Measurements from ENCODE around the gene YIPF4.
"Not testable (repeated sequence)": the region's sequence is repeated elsewhere in the genome, so short reads cannot be mapped to it uniquely, and the experiment has no call there.

The YIPF4 gene

DNA sequence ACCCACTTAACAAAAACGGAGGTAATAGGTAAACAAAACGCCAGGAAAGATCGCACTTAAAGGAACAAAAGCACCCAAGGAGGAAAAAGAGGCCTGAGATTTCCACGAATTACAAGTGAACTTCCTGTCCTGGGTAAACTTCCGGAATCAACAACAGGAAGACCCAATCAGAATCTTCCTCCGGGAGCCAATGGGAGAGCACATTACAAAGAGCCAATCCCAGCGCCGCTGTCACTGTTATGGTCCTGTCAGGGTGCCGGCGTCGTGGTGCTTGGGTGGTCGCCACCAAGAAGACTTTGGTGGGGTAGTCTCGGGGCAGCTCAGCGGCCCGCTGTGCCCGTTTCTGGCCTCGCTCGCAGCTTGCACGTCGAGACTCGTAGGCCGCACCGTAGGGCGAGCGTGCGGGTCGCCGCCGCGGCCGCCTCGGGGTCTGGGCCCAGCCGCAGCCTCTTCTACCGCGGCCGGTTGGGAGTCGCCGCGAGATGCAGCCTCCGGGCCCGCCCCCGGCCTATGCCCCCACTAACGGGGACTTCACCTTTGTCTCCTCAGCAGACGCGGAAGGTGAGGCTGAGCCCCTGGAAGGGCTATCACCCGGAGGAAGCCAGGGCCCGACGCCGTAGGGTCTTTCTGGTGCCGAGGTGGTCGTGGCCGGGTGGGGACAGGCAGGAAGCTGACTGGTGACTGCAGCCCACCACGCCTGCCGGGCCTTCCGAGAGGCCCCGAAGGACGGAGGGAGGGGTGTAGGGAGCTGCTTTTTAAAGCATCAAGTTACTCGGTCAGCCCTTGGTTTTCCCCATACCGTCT lies at the start of gene YIPF4:
TSS of gene YIPF4 (plus strand) at position 231 of the 804 bp plus-strand sequence. CDS start at position 483, 252 bp downstream.
- peak; percentile 75 for DNase-seq

DNA sequence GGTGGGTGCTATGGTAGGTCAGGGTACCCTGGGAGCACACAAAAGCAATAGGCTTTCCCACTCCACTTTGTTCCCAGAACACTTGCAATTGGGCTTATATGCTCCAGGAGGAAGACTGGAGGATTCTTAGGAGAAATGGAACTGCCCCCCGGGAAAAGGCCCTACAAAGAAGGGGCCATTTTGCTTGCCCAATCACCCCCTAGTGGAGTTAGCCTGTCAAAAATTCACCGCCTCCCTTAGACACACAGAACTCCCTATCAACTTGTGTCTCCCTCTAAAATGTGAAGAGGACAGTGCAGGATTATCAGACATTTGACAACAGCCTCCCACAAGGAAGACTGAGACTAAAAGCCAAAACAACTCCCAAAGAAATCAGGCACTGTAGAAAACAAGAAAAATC lies 49.5 kb upstream of the YIPF4 start:
- DNase-seq = no peak

DNA sequence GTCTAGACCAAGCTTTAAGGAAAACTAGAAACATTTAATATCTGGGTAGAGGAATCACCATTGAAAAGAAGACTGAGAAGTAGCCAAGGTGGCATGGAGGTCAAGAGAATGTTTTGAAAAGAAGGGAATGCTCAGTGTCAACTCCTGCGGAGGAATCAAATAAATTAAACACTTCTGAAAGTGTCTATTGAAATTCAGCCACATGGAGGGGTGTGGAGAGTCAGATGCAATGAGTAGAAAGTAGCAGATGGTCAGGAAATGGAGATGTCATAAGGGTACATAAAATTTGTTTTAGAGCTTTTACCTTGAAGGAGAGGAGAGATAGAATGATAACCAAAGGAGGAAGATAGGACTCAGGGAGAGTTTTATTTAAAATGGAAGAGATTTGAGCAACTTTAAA lies 48.1 kb upstream of the YIPF4 start:
- DNase-seq = no peak

DNA sequence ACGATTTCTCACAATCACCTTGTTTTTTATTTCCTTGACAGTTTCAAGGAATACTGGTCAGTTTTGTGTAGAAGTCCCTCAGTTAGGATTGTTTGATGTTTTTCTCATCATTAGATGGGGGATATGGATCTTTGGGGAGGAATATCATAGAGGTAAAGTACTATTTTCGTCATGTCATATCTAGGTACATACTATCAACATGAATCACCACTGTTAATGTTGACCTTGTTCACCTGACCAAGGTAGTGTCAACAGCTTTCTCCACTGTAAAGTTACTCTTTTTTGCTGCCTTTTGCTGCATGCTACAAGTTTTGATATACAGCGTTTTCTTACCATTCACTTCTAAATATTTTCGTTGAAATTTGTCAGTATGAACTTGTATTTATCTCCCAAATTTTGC lies 45.7 kb upstream of the YIPF4 start:
- no peak for DNase-seq

DNA sequence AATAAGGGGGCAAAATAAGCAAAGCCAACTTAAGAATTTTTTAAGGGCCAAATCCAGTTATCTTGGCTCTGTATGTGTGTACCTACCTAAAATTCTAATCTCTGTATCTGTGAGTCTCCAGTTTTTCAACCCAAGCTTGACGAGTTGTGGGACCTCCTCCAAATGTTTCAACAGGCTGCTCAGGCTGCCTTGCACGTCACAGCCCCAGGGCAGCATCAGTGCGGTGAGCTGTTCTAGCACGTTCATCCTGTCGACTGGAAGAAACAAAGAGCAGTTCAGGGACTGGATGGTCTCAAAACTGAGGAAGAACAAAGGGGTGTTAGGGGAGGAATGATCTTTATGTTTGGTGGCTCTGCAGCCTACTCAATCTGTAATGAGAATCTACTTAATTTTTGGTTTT lies 42.4 kb upstream of the YIPF4 start:
- no peak for DNase-seq

DNA sequence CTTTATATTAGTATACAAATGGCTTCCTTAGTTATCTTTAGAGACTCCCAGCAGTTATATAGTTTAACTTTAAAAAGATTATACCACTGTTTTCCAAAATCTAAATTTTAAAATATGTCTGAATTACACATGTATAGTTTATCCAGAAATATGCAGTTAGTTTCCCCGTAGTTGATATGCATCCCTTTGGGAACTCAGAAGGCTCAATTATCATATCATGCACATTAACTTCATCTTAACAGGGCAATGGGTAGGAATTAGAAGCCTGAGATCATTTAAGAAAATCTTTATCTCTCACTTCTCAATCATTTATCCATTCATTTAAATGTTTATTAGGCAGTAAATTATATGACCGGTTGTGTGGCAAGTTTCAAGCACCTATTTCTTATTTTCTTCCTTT lies 40.2 kb upstream of the YIPF4 start:
- DNase-seq = no peak

DNA sequence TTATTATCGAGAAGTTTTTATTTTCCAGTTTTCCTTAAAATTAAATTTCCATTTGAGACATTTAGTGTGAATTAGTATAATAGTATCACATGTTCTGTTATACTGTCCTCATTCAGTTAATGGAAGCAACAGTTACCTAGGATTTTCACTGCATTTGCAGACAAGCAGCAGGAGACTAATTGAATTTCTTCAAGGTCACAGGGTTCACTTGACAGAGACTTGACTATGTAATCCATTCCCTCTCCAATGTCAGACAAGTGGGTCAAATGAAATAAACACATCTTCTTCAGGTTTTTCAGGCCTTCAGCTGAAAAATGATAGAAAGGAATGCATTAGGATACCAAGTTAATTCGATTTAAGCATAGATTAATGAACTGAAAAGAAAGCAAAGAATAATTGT lies 39.7 kb upstream of the YIPF4 start:
- DNase-seq = no peak

DNA sequence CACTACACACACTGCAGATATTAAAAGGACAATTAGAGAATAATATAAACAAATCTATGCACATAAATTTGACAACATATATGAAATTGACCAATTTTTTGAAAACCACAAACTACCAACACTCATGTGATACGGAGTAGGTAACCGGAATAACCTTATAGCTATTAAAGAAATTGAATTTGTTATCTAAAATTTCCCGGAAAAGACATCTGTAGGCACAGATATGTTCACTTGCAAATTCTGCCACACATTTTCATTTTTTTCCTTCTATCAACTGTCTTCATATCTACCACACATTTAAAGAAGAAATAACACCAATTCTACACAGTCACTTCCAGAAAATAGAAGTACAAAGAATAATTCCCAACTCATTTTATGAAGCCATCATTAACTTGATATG lies 35.4 kb upstream of the YIPF4 start:
- DNase-seq = no peak

DNA sequence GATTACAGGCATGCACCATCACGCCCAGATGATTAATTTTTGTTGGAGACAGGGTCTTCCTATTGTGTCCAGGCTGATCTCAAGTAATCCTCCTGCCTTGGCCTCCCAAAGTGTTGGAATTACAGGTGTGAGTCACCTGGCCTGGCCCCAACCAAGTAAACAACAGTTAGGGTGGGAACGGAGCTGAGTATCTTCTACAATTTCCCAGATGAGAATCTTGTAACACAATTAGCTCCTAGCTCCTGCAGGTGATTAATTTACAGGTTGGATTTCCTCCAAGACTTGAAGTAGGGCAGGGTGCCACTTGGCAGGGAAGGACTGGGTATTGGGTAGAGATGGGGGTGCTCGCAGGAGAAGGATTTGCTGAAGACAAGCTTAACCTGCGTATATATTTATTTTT lies 30.8 kb upstream of the YIPF4 start:
- no peak for DNase-seq

DNA sequence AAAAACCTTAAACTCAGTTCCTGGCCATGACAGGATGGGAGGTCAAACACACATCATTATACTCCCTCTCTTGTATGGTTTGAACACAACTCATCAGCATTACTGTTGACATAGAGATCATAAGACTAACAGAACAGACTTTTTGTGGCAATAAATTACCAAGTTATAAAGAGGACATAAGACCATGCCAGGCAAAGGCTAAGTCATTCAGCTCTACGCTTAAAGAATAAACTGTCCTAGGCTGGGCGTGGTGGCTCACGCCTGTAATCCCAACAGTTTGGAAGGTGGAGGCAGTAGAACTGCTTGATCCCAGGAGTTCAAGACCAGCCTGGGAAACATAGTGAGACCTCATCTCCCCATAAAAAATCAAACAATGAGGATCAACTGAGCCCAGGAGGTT lies 29.4 kb upstream of the YIPF4 start:
- DNase-seq = no peak

DNA sequence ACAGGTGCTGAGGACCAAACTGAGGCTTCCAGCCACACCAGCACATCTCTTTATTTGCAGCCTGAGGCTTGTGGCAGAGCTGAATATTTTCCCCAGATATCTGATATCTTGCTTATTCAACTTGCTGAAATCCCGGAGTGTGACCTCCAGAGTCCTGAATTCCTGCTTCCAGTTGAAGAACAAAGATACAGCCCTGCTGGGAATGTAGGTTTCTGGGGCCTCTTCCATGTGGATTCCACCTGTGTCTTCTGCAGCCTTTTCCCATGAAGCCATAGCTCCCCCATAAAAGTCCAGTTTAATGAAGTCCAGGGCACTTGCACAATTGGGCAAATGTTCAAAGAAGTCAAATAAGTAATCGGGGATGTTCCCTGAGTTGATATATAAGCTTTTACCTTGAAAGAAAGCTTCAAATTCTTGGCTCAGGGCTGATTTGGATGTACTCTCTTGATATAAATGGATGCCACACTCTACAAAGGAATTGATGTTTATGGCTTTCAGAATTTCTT lies 27.9 kb upstream of the YIPF4 start:
- DNase-seq = no peak

DNA sequence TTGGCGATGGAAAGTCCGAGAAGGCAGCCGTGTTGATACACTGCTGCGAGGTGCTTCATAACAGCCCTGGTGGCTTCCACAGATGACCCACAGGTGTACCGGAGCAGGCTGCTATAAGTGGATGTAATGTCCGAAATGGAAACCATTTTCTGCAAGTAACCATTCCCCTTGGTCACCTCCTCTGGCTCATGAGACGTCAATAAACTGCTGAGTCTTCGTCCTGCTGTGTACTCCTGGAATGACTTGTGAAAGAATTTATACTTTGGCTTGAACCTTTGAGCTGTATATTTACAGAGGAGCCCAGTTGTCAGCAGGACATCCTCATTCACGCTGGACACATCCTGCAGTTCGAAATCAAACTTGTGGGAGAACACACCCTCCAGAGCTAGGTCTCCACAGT lies 27.4 kb upstream of the YIPF4 start:
- no peak for DNase-seq

DNA sequence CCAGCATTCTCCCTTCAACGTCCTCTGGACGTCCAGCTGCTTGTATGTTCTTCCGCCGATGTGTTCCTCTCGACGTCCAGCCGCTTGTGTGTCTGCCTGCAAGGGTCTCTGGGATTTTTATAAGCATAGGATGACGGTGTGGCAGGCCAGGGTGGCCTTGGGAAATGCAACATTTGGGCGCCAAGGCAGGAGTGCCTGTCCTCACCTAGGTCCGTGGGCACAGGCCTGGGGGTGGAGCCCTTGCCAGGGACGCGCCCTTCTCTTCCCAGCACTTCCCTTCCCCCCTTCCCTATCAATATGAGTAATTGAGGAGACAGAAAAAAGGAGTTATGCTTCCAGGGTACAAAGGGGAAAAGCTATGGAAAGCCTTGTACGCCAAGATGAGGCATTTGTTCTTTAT lies 19.5 kb upstream of the YIPF4 start:
- no peak for DNase-seq

DNA sequence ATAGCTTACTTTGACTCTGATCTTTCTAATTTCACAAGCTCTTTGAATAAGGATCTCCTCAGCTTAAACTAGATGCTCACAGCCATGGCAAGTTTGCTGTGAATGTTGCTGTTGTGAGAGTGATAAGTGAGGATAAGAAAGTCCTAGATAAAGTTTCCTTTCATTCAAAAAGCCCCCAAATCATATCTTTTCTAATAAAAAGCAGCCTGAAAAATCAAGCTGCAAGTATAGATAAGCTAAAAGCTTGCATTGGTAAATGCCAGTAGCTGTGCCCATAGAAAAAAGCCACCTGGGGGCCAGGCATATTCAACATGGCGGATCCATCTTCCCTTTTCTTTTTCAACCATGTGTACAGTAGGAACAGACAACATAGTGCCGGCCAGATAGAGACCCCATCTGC lies 17.3 kb upstream of the YIPF4 start:
- no peak for DNase-seq

DNA sequence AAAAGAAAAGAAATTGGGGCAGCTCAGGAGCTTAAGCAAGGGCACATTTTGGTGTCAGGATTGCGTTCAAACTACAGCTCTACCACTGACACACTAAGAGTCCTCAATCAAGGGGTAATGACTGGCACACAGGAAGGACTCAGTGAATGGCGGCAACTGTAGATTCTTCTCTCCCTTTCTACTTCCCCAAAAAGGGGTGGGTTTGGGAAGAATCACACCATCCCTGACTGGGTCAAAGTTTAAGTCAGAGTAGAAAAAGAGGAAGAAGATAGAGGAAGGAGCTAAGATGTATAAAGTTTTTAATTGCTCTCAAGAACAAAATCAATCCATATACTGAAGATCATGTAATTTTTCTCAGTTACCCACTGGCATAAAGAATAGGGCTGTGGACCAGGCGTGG lies 15.6 kb upstream of the YIPF4 start:
- DNase-seq = no peak

DNA sequence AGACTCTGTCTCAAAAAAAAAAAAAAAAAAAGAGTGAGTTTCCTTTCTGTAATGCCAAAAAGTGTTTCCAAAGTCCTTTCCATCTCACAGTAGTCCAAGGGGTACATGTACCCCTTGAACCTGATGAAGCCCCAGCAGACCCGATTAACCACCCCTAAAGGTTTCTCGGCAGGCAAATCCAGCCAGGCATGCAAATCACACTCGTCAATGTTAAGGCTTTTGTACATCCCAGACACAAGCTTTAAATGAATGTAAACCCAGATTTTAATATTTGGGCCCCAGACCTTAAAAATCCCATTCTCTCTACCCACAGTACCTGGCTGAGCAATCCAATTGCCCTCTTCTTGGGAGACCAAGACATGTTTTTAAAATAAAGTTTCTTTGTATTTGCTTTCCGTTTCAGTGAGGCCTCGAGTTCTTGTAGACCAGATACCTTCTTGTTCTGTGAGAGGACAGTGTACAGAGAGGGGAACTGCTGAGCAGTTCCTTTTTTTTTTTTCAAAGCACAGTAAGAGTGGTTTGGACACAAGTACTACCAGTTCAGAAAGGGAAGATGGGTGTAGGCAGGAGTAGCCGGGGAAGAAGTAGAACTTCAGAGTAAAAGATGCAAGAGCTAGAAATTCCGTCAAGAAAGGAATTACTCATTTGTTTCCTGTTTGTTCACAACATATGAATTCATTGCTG lies 13.1 kb upstream of the YIPF4 start, which contains the start of gene NLRC4:
TSS of gene NLRC4 (minus strand) at position 465 of the 684 bp plus-strand sequence. CDS start 8,111 bp downstream, outside the sequence.
- DNase-seq = no peak

DNA sequence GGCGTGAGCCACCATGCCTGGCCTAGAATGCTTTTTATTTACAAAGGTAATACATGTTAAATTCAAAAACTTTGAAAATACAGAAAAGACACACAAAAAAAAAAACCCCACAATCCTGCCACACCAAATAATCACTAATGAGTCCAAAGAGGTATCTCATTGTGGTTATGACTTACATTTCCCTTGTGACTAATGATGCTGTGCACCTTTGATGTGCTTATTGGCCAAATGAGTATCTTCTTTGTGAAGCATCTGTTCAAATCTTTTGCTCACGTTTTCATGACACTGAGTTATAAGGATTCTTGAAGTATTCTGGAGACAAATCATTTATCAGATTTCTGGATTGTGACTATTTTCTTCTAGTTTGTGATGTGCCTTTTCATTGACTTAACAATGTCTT lies 6.6 kb upstream of the YIPF4 start:
- DNase-seq = no peak

DNA sequence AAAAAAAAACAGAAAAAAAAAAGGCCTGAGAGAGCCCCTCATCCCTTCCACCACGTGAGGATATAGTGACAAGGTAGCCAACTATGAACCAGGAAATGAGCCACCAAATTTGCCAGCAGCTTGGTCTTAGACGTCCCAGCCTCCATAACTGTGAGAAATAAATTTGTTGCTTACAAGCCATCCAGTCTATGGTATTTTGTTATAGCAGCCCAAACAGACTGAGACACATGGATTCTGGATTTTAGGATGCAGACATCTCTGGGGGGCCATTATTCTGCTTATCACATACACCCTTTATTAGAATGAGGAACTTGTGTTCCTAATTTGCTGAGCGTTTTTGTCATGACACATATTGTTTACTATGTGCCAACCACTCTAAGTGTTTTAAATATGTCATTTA lies 5.4 kb upstream of the YIPF4 start:
- no peak for DNase-seq

DNA sequence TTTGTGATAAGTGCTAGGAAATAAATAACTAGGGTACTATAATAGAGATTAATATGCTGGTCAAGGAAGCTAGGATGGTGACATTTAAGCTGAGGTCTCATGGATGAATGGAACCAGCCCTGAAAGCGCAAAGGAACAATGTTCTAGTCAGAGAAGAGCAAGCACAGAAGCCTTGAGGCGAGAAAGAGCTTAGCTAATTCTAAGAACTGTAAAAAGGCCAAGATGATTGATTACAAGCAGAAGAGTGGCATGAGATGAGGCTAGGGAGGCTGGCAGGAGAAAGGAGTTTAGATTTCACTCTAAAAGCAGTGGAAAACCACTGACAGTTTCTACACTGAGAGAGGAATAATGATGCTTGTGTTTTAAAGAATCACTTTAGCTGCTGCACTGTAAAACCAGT lies 3.4 kb upstream of the YIPF4 start:
- DNase-seq = no peak

DNA sequence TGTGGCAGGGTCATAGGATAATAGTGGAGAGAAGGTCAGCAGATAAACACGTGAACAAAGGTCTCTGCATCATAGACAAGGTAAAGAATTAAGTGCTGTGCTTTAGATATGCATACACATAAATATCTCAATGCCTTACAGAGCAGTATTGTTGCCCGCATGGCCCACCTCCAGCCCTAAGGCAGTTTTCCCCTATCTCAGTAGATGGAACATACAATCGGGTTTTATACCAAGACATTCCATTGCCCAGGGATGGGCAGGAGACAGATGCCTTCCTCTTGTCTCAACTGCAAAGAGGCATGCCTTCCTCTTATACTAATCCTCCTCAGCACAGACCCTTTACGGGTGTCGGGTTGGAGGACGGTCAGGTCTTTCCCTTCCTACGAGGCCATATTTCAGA lies 1.9 kb upstream of the YIPF4 start:
- not testable (repeated sequence) for DNase-seq

DNA sequence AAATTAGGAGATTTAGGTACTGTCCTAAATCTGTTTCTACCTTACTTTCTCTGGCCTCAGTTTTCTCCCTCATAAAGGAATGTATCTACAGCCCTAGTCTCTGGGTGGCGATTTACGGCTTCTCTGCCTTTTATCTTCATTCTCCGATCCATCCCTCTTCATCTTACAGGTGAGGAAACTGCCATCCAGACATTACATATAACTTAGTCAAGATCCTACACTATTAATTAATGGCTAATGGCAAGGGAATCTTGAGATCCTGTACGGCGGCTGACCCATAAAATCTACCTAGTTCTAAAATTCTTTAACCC lies 386 bp upstream of the YIPF4 start:
- no peak for DNase-seq

DNA sequence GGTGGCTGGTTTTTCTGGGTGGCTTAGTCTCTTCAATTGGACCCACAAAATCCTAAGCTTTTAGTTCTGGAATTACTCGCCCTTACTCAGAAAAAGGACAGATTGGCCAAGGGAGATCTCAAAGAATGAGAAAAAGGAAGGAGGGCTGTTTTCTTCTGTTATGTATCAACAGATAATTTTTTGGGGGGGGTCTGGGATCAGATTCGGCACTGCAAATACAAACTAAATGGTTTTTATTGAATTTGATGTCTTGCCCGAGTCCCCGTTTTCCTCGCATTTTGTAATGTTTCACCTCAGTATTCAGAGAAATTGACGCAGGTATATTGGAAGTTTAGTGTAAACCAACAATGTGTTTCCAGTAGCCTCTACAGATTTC lies 762 bp downstream of the YIPF4 start:
- no peak for DNase-seq

DNA sequence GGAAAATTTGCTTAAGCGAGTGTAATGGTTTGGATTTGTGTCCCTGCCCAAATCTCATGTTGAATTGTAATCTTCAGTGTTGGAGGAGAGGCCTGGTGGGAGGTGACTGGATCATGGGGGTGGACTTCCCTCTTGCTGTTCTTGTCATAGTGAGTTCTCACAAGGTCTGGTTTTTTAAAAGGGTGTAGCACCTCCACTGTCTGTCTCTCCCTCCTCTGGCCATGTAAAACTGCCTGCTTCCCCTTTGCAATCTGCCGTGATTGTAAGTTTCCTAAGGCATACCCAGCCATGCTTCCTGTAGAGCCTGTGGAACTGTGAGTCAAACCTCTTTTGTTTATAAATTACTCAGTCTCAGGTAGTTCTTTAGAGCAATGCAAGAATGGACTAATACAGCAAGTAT lies 6.6 kb downstream of the YIPF4 start:
- DNase-seq = no peak

DNA sequence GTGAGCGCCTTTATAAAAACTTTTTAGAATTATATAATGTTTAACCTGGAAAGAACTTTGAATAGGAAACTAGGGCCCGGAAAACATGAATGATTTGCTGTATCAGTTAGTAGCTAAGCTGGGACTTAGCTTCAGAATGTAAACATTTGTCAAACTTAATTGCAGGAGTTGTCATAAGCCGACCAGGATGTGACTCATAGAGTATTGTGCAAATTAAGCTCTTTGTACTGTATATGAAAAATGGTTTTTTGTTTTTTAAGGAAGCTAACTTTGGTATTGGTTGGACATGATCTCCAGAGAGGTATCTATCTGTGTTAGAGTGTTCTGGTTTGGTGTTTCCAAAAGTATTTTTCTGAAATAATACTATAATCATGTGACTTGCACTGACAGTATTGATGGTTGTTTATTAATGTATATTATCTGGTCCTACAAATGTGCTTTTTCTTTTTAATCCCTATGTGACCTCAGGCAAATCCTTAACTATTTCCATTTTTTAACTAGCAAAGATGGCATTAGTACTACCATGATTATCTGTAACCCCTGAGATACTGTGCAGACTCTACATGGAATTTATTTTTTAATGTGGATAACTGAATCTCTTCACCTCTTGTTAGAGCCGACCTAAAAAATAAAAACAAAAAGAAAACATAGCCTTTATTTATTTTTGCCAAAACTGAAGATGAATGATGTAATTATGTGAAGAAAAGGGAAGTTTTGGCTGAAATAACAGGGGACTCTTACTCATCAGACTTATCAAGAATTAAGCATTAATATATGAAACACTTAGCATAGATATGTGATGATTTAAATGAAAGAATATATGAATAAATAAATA lies 11.7 kb downstream of the YIPF4 start:
- DNase-seq = no peak
